Endothelial cell of umbilical vein (primary cell): ENCODE data around the gene CNBD2.

Source experiments
- EZH2 ChIP-seq: IDR thresholded peaks from 2 replicates; pipeline ENCODE4 v1.6.1; 2012; ENCODE audit warnings: borderline replicate concordance, low read depth, mild to moderate bottlenecking, moderate library complexity, low read length, inconsistent platforms; ENCODE audit not compliant: severe bottlenecking
- FOS ChIP-seq: IDR thresholded peaks from 2 replicates; pipeline ENCODE4 v1.6.1; 2011; ENCODE audit warnings: mild to moderate bottlenecking, low read length, moderate library complexity, borderline replicate concordance; ENCODE audit not compliant: insufficient read depth
- JUN ChIP-seq: IDR thresholded peaks from 2 replicates; pipeline ENCODE4 v1.6.1; 2011; ENCODE audit warnings: borderline replicate concordance, low read depth; ENCODE audit not compliant: insufficient read length, insufficient read depth
- MYC ChIP-seq: IDR thresholded peaks from one replicate; pipeline ENCODE4 v1.6.1; 2011; ENCODE audit warnings: mild to moderate bottlenecking, low read depth, low read length
- POLR2A ChIP-seq: IDR thresholded peaks from 2 replicates; pipeline ENCODE4 v1.6.1; 2012; ENCODE audit warnings: low read depth, mild to moderate bottlenecking, control low read depth, low read length
- POLR2AphosphoS5 ChIP-seq: IDR thresholded peaks from 2 replicates; pipeline ENCODE4 v1.6.1; 2012; ENCODE audit warnings: low read depth, mild to moderate bottlenecking, control low read depth, low read length, moderate library complexity; ENCODE audit not compliant: insufficient read depth
- TF ChIP-seq, protein P1 (sequence below), 2 donors: IDR thresholded peaks; 1 replicate in 1 of 2; 2 replicates in 1 of 2; pipeline ENCODE4 v1.5.1; 2011; ENCODE audit warnings: low read length in 2 of 2, mild to moderate bottlenecking in 2 of 2, moderate library complexity in 2 of 2, control low read depth in 1 of 2, inconsistent platforms in 1 of 2, low read depth in 1 of 2; ENCODE audit not compliant: insufficient read depth in 1 of 2; ENCODE audit errors: extremely low read depth in 1 of 2

GRCh38 chr20:35985806-35986205, 17.4 kb downstream of the CNBD2 start:
- TF ChIP-seq, protein P1, sequence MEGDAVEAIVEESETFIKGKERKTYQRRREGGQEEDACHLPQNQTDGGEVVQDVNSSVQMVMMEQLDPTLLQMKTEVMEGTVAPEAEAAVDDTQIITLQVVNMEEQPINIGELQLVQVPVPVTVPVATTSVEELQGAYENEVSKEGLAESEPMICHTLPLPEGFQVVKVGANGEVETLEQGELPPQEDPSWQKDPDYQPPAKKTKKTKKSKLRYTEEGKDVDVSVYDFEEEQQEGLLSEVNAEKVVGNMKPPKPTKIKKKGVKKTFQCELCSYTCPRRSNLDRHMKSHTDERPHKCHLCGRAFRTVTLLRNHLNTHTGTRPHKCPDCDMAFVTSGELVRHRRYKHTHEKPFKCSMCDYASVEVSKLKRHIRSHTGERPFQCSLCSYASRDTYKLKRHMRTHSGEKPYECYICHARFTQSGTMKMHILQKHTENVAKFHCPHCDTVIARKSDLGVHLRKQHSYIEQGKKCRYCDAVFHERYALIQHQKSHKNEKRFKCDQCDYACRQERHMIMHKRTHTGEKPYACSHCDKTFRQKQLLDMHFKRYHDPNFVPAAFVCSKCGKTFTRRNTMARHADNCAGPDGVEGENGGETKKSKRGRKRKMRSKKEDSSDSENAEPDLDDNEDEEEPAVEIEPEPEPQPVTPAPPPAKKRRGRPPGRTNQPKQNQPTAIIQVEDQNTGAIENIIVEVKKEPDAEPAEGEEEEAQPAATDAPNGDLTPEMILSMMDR (IDR thresholded peaks at IDR 0.05; ENCODE audit: extremely low read depth in 1 of 2, insufficient read depth in 1 of 2, low read depth in 1 of 2, low read length in 2 of 2) = no peak
- TF ChIP-seq POLR2AphosphoS5 (no peak), EZH2 (no peak), POLR2A (no peak), FOS (no peak), MYC (no peak), JUN (no peak)
